GM12878 (cell line): ENCODE measurements around the gene TMEM98. TPM values are rescaled to one million over a fixed set of nuclear protein-coding genes. Genes with fewer than 3 reads are reported as not detected.
A peak's percentile ranks its signal among the peaks of the same experiment; 100 is the strongest.
"Not testable (repeated sequence)": the region's sequence is repeated elsewhere in the genome, so short reads cannot be mapped to it uniquely, and the experiment has no call there.

Experiments used
- ATAC-seq: fragments of 200-7000 bp; cut with Tn5 transposase; 3 replicates; pipeline ENCODE4 v1.9.1; 2020; ENCODE audit warnings: mild to moderate bottlenecking, moderate library complexity
- BruUV-seq: library from RNA; stranded (reverse); fragments of 400-500 nt; replicated peaks from 2 replicates; lab custom pipeline; 2021; lab: Mats Ljungman, UMichigan
- CTCF ChIA-PET: fragments of 300-600 bp; sonication (Branson Sonifier 250); formaldehyde crosslinking; extraction: SDS; loops from one replicate; lab custom pipeline; 2021; ENCODE audit warnings: inconsistent platforms; lab: Yijun Ruan, JAX
- POLR2A ChIA-PET: fragments of 350-600 bp; formaldehyde crosslinking; extraction: SDS; loops from one replicate; lab custom pipeline; 2021; ENCODE audit warnings: inconsistent platforms; lab: Charles Lee
- RAD21 ChIA-PET: fragments of 300-600 bp; sonication (Branson Sonifier 250); formaldehyde crosslinking; loops from one replicate; lab custom pipeline; 2023; ENCODE audit warnings: antibody characterized with exemption; ENCODE audit not compliant: unreplicated experiment; lab: Charles Lee
- SMC1A ChIA-PET: fragments of 300-600 bp; sonication (Branson Sonifier 250); formaldehyde crosslinking; loops from one replicate; lab custom pipeline; 2023; ENCODE audit not compliant: unreplicated experiment, uncharacterized antibody; lab: Charles Lee
- DNase-seq: peaks from one replicate; pipeline ENCODE4 v3.0.0-alpha.2; 2011; ENCODE audit warnings: low read depth, low spot score
- FAIRE-seq: peaks from 3 replicates; lab custom pipeline; 2011; peaks lifted over from hg19 to GRCh38; lab: Jason Lieb, UNC
- H2AFZ ChIP-seq: 2 replicates; pipeline ENCODE4 v1.6.0; 2011; ENCODE audit warnings: low read depth, low read length, control low read depth; ENCODE audit not compliant: control insufficient read depth
- H3K27ac ChIP-seq: 2 replicates; pipeline ENCODE4 v1.5.1; 2011; ENCODE audit warnings: control low read depth; ENCODE audit not compliant: control insufficient read depth, insufficient read depth
- H3K27me3 ChIP-seq, 2 experiments: replicated peaks in 1 of 2; 2 replicates each; pipeline versions ENCODE4 v1.6.0 to v1.6.1; 2011; ENCODE audit warnings: low read length in 1 of 2; ENCODE audit not compliant: control insufficient read depth in 2 of 2, insufficient read depth in 2 of 2
- H3K36me3 ChIP-seq, 2 experiments: 2 replicates each; pipeline ENCODE4 v1.5.1; 2011; ENCODE audit warnings: low read length in 1 of 2; ENCODE audit not compliant: control insufficient read depth in 2 of 2, insufficient read depth in 2 of 2
- H3K4me1 ChIP-seq: 2 replicates; pipeline ENCODE4 v1.6.1; 2011; ENCODE audit warnings: mild to moderate bottlenecking, low read length, moderate library complexity, mixed read lengths; ENCODE audit not compliant: control insufficient read depth, insufficient read depth
- H3K4me2 ChIP-seq: 2 replicates; pipeline ENCODE4 v1.6.0; 2011; ENCODE audit warnings: control low read depth; ENCODE audit not compliant: control insufficient read depth, insufficient read depth
- H3K4me3 ChIP-seq: fragments of 200-600 bp; sonication (generic); 2 replicates; pipeline ENCODE4 v1.5.1; 2016
- H3K79me2 ChIP-seq: 2 replicates; pipeline ENCODE4 v1.6.0; 2011; ENCODE audit warnings: low read length; ENCODE audit not compliant: control insufficient read depth, insufficient read depth
- H3K9ac ChIP-seq: 2 replicates; pipeline ENCODE4 v1.8.0; 2011; ENCODE audit warnings: low read length, control low read depth, mixed read lengths; ENCODE audit not compliant: control insufficient read depth, insufficient read depth
- H3K9me3 ChIP-seq: replicated peaks from 3 replicates; pipeline ENCODE4 v1.5.1; 2011; ENCODE audit warnings: mild to moderate bottlenecking, low read length; ENCODE audit not compliant: control insufficient read depth, insufficient read depth
- H4K20me1 ChIP-seq: 2 replicates; pipeline ENCODE4 v1.6.0; 2011; ENCODE audit not compliant: control insufficient read depth, insufficient read depth
- DPF2 ChIP-seq: fragments of 450-650 bp; IDR thresholded peaks from 2 replicates; pipeline ENCODE4 v1.6.1; 2017; ENCODE audit warnings: mild to moderate bottlenecking
- EED ChIP-seq: sonication (generic); IDR thresholded peaks from 2 replicates; pipeline ENCODE4 v1.6.1; 2016; ENCODE audit warnings: antibody characterized with exemption, low read depth
- IKZF2 ChIP-seq, 2 experiments: fragments of 450-650 bp; IDR thresholded peaks; 2 replicates each; pipeline ENCODE4 v1.6.1; 2017; ENCODE audit warnings: mild to moderate bottlenecking in 2 of 2, moderate library complexity in 2 of 2
- JUNB ChIP-seq: IDR thresholded peaks from 2 replicates; pipeline ENCODE4 v1.6.1; 2016; ENCODE audit warnings: antibody characterized with exemption, mild to moderate bottlenecking
- PAX5 ChIP-seq: IDR thresholded peaks from 2 replicates; pipeline ENCODE4 v1.6.1; 2011; ENCODE audit warnings: low read depth, low read length, borderline replicate concordance
- RUNX3 ChIP-seq: IDR thresholded peaks from 2 replicates; pipeline ENCODE4 v1.6.1; 2012; ENCODE audit warnings: low read length, inconsistent platforms
- WGBS: methylation state at CpG from one replicate; pipeline ENCODE4 v1.1.6; 2016; ENCODE audit warnings: low lambda C conversion rate; ENCODE audit not compliant: insufficient replicate concordance, insufficient coverage; ENCODE audit errors: missing lambda C conversion rate; 5-methylcytosine and 5-hydroxymethylcytosine counted together
- in situ Hi-C: fragments of 300-500 bp; cut with MboI; formaldehyde crosslinking; loops from 9 replicates; pipeline ENCODE4 v1.14.3; 2018; ENCODE audit warnings: mixed read lengths
- intact Hi-C: fragments of 100-400 bp; cut with micrococcal nuclease; formaldehyde crosslinking; loops from one replicate; pipeline ENCODE4 v1.14.2; 2022; ENCODE audit not compliant: unreplicated experiment
- polyA plus RNA-seq, 11 experiments: library from polyadenylated mRNA; depleted of rRNA in 4 of 11; unstranded in 6 of 11; stranded (reverse) in 5 of 11; fragments of >200 nt; fragmentation: Nextera tagmentation in 4 of 11; fragmentation: Illumina TruSeq in 1 of 11; extraction: Ambion mirVana in 4 of 11; extraction: Trizol in 1 of 11; gene quantifications; 1 replicate in 1 of 11; 2 replicates in 10 of 11; pipeline versions ENCODE4 v1.2.1 to v1.2.3, GENCODE V29; 2011 to 2016; ENCODE audit warnings: inconsistent platforms in 2 of 11, missing spikeins in 2 of 11, low read depth in 1 of 11
- total RNA-seq, 4 experiments: library from RNA; depleted of rRNA in 3 of 4; stranded (reverse); fragments of >200 nt in 3 of 4; fragmentation: Illumina TruSeq in 1 of 4; extraction: Trizol in 1 of 4; gene quantifications; 2 replicates each; pipeline versions ENCODE4 v1.2.1 to v1.2.3, GENCODE V29; 2013 to 2021
- TF ChIP-seq, protein P1 (sequence below): IDR thresholded peaks from 2 replicates; pipeline ENCODE4 v1.6.1; 2012; ENCODE audit warnings: improper control_type of control experiment, low read depth, low read length; ENCODE audit not compliant: insufficient replicate concordance
- TF ChIP-seq, protein P2 (sequence below): fragments of 450-650 bp; IDR thresholded peaks from 2 replicates; pipeline ENCODE4 v1.6.1; 2016; ENCODE audit warnings: mild to moderate bottlenecking

TMEM98 gene
- total and polyA plus RNA-seq, 10 of the 15 experiments (the other 5 are each of a cell fraction or from before 2014, with no cell fraction given) = 0.04 to 0.73 (median 0.13) TPM; not detected in 3

DNA sequence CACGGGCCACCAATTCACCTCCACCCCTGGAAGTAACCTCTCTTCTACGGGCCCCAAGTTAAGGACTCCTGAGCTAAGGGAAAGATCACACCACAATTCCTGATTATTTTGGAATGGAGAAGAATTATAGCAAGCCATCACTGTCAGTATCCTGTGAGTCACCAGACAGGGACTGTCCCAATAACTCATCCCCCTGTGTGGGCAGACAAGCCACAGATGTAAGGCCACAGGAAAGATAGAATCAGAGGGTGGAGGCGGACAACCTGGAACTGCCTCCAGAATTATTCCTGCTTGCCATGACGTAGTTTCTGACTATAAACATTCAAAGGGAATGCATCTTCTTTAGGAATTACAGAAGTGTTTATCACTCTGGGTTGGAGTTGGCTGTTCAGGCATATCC, 45.2 kb upstream of the TMEM98 start:
- RAD21 ChIA-PET = interaction anchor here (1.4 to 4.5 kb wide), 3 partner anchors 27 to 100 kb away, joined by 4 to 19 read pairs (median 4); no protein-coding TSS in a partner anchor
- TF ChIP-seq PAX5 = no peak
- TF ChIP-seq EED = peak; percentile 42; the same call in 1 of the 2 replicates
- TF ChIP-seq IKZF2 (IDR thresholded peaks at IDR 0.05) = peak; percentile 27 to 33; a peak in 2 of 4 replicates
- TF ChIP-seq DPF2 = no peak
- TF ChIP-seq RUNX3 = peak; percentile 47
- TF ChIP-seq JUNB = 0 out of 2 replicates have a peak, but pooled peaks have one; percentile 21
- TF ChIP-seq, protein P1, sequence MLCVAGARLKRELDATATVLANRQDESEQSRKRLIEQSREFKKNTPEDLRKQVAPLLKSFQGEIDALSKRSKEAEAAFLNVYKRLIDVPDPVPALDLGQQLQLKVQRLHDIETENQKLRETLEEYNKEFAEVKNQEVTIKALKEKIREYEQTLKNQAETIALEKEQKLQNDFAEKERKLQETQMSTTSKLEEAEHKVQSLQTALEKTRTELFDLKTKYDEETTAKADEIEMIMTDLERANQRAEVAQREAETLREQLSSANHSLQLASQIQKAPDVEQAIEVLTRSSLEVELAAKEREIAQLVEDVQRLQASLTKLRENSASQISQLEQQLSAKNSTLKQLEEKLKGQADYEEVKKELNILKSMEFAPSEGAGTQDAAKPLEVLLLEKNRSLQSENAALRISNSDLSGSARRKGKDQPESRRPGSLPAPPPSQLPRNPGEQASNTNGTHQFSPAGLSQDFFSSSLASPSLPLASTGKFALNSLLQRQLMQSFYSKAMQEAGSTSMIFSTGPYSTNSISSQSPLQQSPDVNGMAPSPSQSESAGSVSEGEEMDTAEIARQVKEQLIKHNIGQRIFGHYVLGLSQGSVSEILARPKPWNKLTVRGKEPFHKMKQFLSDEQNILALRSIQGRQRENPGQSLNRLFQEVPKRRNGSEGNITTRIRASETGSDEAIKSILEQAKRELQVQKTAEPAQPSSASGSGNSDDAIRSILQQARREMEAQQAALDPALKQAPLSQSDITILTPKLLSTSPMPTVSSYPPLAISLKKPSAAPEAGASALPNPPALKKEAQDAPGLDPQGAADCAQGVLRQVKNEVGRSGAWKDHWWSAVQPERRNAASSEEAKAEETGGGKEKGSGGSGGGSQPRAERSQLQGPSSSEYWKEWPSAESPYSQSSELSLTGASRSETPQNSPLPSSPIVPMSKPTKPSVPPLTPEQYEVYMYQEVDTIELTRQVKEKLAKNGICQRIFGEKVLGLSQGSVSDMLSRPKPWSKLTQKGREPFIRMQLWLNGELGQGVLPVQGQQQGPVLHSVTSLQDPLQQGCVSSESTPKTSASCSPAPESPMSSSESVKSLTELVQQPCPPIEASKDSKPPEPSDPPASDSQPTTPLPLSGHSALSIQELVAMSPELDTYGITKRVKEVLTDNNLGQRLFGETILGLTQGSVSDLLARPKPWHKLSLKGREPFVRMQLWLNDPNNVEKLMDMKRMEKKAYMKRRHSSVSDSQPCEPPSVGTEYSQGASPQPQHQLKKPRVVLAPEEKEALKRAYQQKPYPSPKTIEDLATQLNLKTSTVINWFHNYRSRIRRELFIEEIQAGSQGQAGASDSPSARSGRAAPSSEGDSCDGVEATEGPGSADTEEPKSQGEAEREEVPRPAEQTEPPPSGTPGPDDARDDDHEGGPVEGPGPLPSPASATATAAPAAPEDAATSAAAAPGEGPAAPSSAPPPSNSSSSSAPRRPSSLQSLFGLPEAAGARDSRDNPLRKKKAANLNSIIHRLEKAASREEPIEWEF = no peak
- TF ChIP-seq, protein P2, sequence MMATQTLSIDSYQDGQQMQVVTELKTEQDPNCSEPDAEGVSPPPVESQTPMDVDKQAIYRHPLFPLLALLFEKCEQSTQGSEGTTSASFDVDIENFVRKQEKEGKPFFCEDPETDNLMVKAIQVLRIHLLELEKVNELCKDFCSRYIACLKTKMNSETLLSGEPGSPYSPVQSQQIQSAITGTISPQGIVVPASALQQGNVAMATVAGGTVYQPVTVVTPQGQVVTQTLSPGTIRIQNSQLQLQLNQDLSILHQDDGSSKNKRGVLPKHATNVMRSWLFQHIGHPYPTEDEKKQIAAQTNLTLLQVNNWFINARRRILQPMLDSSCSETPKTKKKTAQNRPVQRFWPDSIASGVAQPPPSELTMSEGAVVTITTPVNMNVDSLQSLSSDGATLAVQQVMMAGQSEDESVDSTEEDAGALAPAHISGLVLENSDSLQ = 0 out of 2 replicates have a peak, but pooled peaks have one; percentile 19
- FAIRE-seq = no peak
- Histone ChIP-seq H4K20me1 (no peaks in the 10 kb centered on the region), H3K36me3 (no peaks in the 10 kb centered on the region), H3K9me3 (no peaks in the 10 kb centered on the region), H3K4me1 (no peaks in the 10 kb centered on the region), H2AFZ (no peak overlapping the region), H3K79me2 (no peaks in the 10 kb centered on the region), H3K9ac (no peak overlapping the region), H3K4me3 (no peak overlapping the region), H3K4me2 (no peak overlapping the region), H3K27me3 (no peaks in the 10 kb centered on the region), H3K27ac (no peak overlapping the region)
- 33% methylated on average over 4 of the region's 4 CpGs for WGBS
- intact Hi-C loops = no loop called here
- in situ Hi-C loops = loop anchor here (5.0 kb wide), 1 partner anchor 100 kb away; no protein-coding TSS in a partner anchor
- SMC1A ChIA-PET = interaction anchor here (0.7 to 2.4 kb wide), 5 partner anchors 27 to 113 kb away, joined by 3 to 6 read pairs (median 5); no protein-coding TSS in a partner anchor
- CTCF ChIA-PET = interaction anchor here (1.0 to 13.7 kb wide), 3 partner anchors 27 to 401 kb away, joined by 3 to 335 read pairs (median 3); no protein-coding TSS in a partner anchor
- no peak for DNase-seq
- ATAC-seq = peak; percentile 72
- BruUV-seq = no TSS peak
- POLR2A ChIA-PET = interaction anchor here (0.5 kb wide), 1 partner anchor 243 kb away, joined by 3 read pairs; no protein-coding TSS in a partner anchor

DNA sequence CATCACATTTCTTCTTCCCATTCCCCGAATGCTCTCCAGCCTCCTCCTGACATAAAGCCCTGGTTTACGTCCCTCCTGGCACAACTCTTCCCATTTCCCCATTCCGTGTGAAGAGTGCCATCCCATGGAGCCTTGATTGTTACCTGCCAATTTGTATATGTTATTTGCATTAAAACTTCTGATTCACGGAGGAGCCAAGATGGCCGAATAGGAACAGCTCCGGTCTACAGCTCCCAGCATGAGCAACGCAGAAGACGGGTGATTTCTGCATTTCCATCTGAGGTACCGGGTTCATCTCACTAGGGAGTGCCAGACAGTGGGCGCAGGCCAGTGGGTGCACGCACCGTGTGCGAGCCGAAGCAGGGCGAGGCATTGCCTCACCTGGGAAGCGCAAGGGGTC, 41.0 kb upstream of the TMEM98 start:
- ATAC-seq, in situ Hi-C loops, FAIRE-seq: not testable (repeated sequence)

More for the DNA sequence above, 41.0 kb upstream of the TMEM98 start:
- RAD21 ChIA-PET, H2AFZ ChIP-seq, BruUV-seq, SMC1A ChIA-PET, POLR2A ChIA-PET, H3K36me3 ChIP-seq, H3K9ac ChIP-seq, H3K4me1 ChIP-seq, DNase-seq, H3K9me3 ChIP-seq, H3K27ac ChIP-seq, H3K27me3 ChIP-seq, H3K4me3 ChIP-seq, H3K4me2 ChIP-seq, intact Hi-C loops, H3K79me2 ChIP-seq, H4K20me1 ChIP-seq: not testable (repeated sequence)
- CTCF ChIA-PET = interaction anchor here (0.6 to 2.2 kb wide), 3 partner anchors 10 to 281 kb away, joined by 4 to 11 read pairs (median 5); partner anchors contain the start of gene MYO1D
- WGBS = 60% methylated on average over 8 of the region's 16 CpGs
